ENCODE results near the gene LOC128125822.

DNA sequence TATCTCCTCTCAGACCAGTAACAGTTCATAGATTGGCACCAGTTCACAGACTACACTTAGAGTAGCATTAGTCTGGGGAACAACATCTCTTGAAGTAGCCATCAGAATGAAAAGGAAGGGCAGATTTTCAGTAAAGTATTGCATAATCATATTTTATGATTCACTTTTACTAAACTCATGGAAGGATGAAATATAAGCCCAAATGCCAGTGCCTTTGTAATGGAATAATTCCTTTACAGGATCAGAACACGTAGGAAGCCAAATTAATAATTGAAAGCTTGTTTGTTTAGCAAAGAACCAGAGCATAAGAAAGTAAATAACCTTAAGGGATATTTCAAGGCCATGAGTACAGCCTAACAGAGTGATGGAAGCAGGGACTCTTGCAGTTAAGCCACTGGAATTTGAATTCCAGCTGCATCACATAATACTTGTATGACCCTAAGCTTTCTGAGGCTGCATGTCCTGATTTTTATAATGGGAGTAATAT, 11.4 kb upstream of the LOC128125822 start:
- TF ChIP-seq CTCF (conservative IDR thresholded peaks at IDR 0.05; ENCODE audit: low read depth in 2 of 2) (no peak), EZH2phosphoT487 (IDR thresholded peaks at IDR 0.05; ENCODE audit: unreplicated experiment) (no peak), CREB1 (CRISPR knock-in tag; IDR thresholded peaks at IDR 0.05; ENCODE audit: low read depth) (no peak), EZH2 (IDR thresholded peaks at IDR 0.05; ENCODE audit: low read depth, unreplicated experiment) (no peak), JUNB (IDR thresholded peaks at IDR 0.05; ENCODE audit: unreplicated experiment) (no peak), POLR2AphosphoS5 (IDR thresholded peaks at IDR 0.05; ENCODE audit: low read depth) (no peak), NANOG (IDR thresholded peaks at IDR 0.05; ENCODE audit: borderline replicate concordance) (no peak), ZNF114 (CRISPR knock-in tag; IDR thresholded peaks at IDR 0.05) (no peak), ZNF331 (CRISPR knock-in tag; IDR thresholded peaks at IDR 0.05; ENCODE audit: low read depth) (no peak)
- TF ChIP-seq, protein P1, sequence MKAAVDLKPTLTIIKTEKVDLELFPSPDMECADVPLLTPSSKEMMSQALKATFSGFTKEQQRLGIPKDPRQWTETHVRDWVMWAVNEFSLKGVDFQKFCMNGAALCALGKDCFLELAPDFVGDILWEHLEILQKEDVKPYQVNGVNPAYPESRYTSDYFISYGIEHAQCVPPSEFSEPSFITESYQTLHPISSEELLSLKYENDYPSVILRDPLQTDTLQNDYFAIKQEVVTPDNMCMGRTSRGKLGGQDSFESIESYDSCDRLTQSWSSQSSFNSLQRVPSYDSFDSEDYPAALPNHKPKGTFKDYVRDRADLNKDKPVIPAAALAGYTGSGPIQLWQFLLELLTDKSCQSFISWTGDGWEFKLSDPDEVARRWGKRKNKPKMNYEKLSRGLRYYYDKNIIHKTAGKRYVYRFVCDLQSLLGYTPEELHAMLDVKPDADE (IDR thresholded peaks at IDR 0.05), result no peak
- TF ChIP-seq, protein P2, sequence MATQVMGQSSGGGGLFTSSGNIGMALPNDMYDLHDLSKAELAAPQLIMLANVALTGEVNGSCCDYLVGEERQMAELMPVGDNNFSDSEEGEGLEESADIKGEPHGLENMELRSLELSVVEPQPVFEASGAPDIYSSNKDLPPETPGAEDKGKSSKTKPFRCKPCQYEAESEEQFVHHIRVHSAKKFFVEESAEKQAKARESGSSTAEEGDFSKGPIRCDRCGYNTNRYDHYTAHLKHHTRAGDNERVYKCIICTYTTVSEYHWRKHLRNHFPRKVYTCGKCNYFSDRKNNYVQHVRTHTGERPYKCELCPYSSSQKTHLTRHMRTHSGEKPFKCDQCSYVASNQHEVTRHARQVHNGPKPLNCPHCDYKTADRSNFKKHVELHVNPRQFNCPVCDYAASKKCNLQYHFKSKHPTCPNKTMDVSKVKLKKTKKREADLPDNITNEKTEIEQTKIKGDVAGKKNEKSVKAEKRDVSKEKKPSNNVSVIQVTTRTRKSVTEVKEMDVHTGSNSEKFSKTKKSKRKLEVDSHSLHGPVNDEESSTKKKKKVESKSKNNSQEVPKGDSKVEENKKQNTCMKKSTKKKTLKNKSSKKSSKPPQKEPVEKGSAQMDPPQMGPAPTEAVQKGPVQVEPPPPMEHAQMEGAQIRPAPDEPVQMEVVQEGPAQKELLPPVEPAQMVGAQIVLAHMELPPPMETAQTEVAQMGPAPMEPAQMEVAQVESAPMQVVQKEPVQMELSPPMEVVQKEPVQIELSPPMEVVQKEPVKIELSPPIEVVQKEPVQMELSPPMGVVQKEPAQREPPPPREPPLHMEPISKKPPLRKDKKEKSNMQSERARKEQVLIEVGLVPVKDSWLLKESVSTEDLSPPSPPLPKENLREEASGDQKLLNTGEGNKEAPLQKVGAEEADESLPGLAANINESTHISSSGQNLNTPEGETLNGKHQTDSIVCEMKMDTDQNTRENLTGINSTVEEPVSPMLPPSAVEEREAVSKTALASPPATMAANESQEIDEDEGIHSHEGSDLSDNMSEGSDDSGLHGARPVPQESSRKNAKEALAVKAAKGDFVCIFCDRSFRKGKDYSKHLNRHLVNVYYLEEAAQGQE (IDR thresholded peaks at IDR 0.05; ENCODE audit: unreplicated experiment), result no peak
- TF ChIP-seq, protein P3, sequence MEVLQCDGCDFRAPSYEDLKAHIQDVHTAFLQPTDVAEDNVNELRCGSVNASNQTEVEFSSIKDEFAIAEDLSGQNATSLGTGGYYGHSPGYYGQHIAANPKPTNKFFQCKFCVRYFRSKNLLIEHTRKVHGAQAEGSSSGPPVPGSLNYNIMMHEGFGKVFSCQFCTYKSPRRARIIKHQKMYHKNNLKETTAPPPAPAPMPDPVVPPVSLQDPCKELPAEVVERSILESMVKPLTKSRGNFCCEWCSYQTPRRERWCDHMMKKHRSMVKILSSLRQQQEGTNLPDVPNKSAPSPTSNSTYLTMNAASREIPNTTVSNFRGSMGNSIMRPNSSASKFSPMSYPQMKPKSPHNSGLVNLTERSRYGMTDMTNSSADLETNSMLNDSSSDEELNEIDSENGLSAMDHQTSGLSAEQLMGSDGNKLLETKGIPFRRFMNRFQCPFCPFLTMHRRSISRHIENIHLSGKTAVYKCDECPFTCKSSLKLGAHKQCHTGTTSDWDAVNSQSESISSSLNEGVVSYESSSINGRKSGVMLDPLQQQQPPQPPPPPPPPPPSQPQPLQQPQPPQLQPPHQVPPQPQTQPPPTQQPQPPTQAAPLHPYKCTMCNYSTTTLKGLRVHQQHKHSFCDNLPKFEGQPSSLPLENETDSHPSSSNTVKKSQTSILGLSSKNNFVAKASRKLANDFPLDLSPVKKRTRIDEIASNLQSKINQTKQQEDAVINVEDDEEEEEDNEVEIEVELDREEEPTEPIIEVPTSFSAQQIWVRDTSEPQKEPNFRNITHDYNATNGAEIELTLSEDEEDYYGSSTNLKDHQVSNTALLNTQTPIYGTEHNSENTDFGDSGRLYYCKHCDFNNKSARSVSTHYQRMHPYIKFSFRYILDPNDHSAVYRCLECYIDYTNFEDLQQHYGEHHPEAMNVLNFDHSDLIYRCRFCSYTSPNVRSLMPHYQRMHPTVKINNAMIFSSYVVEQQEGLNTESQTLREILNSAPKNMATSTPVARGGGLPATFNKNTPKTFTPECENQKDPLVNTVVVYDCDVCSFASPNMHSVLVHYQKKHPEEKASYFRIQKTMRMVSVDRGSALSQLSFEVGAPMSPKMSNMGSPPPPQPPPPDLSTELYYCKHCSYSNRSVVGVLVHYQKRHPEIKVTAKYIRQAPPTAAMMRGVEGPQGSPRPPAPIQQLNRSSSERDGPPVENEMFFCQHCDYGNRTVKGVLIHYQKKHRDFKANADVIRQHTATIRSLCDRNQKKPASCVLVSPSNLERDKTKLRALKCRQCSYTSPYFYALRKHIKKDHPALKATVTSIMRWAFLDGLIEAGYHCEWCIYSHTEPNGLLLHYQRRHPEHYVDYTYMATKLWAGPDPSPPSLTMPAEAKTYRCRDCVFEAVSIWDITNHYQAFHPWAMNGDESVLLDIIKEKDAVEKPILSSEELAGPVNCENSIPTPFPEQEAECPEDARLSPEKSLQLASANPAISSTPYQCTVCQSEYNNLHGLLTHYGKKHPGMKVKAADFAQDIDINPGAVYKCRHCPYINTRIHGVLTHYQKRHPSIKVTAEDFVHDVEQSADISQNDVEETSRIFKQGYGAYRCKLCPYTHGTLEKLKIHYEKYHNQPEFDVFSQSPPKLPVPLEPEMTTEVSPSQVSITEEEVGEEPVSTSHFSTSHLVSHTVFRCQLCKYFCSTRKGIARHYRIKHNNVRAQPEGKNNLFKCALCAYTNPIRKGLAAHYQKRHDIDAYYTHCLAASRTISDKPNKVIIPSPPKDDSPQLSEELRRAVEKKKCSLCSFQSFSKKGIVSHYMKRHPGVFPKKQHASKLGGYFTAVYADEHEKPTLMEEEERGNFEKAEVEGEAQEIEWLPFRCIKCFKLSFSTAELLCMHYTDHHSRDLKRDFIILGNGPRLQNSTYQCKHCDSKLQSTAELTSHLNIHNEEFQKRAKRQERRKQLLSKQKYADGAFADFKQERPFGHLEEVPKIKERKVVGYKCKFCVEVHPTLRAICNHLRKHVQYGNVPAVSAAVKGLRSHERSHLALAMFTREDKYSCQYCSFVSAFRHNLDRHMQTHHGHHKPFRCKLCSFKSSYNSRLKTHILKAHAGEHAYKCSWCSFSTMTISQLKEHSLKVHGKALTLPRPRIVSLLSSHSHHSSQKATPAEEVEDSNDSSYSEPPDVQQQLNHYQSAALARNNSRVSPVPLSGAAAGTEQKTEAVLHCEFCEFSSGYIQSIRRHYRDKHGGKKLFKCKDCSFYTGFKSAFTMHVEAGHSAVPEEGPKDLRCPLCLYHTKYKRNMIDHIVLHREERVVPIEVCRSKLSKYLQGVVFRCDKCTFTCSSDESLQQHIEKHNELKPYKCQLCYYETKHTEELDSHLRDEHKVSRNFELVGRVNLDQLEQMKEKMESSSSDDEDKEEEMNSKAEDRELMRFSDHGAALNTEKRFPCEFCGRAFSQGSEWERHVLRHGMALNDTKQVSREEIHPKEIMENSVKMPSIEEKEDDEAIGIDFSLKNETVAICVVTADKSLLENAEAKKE (CRISPR knock-in tag; IDR thresholded peaks at IDR 0.05), result no peak

Measured in GM23338 (cell line).